ENCODE results near the gene HMGXB3.

Gene HMGXB3

GRCh38 chr5:150077996-150078801 lies 77.7 kb downstream of the HMGXB3 start:
- TF ChIP-seq ZFX (IDR thresholded peaks at IDR 0.05; ENCODE audit: borderline replicate concordance) (no peak), CTCF (IDR thresholded peaks at IDR 0.05) (no peak)
- no peak overlapping the region for H3K27ac ChIP-seq

DNA sequence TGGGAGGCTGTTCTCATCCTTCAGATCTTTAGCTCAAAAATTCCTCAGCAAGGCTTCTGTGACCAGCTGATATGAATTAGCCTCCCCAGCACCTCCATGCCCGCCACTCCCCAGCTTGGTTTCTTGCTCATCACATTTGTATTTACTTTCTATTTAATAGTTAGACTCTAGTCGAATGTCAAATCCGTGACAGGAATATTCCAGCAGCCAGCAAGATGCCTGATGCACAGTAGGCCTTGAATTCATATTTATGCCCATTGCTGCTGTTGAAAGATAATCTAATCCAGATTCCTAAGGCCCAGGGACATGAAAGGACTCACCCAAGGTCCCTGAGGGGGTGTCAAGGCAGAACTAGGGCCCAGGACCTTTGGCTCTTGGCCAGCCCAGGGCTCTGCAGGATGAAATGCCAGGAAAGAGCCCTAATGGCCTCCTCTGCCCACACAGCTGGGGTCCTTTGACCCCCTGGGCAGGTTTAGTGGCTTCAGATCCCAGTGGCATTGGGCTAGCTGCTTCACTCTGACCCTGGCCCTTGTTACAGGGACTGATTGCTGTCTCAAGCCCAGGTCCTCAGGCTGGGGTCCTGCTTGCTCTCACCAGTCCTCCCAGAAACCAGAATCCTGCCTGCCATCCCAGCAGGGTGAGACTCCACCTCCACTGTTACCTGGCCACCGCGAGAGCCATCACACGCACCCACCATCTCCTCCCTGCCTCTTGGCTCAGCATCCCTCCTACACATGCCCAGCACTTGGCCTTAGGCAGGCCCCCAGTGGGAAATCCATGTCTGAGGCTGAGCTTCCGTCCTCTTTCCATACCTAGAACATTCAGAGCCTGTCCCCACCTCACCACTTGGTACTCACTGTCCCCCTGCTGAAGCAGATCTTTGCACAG lies 78.5 kb downstream of the HMGXB3 start:
- no peak for TF ChIP-seq ZFX (IDR thresholded peaks at IDR 0.05; ENCODE audit: borderline replicate concordance)
- TF ChIP-seq CTCF (IDR thresholded peaks at IDR 0.05): no peak

DNA sequence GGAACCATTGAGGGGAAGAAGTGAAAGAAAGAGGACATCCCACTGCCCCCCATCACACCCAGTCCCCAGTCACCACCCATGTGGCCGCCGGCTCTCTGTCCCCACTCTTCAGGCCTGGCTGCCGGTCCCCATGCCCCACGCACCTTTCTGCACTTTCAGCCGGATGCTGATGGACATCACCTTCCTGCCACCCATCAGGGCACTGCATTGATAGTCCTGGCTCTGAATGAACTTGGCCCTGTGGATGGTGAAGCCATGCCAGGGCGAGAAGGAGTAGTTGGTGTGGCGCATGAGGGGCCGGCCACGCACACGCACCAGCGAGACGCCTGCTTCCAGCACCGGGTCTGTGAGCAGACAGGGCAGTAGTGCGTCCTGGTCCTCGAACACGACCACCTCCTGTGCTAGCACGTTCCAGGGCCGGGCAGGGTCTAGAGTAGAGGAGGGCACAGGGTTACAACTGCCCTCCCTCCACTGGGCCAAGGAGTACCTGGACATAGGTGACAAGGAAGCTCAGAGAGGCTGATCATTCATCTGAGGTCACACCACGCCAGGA lies 79.4 kb downstream of the HMGXB3 start:
- H3K27ac ChIP-seq: no peak overlapping the region
- TF ChIP-seq CTCF (IDR thresholded peaks at IDR 0.05): no peak
- TF ChIP-seq ZFX (IDR thresholded peaks at IDR 0.05; ENCODE audit: borderline replicate concordance): no peak

More for the DNA sequence above, 78.5 kb downstream of the HMGXB3 start:
- H3K27ac ChIP-seq: no peak overlapping the region

DNA sequence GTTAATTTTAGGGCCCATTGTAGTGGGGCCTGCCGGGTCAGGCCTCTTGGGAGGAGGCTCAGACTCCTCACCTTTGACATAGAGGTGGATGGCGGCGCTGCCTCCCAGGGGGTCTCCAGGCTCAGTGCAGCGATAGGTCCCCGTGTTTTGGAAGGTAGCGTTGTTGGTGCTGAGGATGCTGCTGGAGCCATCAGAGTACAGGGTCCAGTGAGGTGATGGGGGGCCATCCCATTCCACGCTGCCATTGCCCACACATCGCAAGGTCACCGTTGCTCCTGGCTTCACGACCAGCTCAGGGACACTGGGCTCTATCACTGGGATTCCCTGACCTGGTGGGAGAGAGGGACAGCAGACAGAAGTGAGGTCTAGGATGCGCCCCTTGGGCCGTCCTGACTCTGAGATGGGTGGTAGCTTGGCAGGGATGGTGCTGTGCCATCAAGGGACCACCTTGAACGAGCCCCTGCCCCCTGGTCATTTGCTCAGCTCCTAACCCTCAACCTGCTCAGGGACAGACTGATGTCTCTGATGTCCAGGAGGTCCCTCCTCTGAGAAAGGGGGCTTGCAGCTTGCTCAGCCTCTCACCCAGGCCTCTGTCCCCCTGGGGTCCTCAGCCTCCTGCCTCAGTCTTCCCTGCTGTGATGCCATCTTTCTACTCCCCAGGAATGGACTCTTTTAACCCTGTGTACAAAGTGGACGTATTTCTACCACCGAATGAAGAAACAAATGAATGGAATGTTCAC lies 80.3 kb downstream of the HMGXB3 start:
- H3K27ac ChIP-seq: no peak overlapping the region
- TF ChIP-seq ZFX (IDR thresholded peaks at IDR 0.05; ENCODE audit: borderline replicate concordance): no peak
- no peak for TF ChIP-seq CTCF (IDR thresholded peaks at IDR 0.05)

- no peak overlapping the region for H3K27ac ChIP-seq
- TF ChIP-seq CTCF (IDR thresholded peaks at IDR 0.05) (no peak), ZFX (IDR thresholded peaks at IDR 0.05; ENCODE audit: borderline replicate concordance) (no peak)
Measured at GRCh38 chr5:150081541-150082283, 81.2 kb downstream of the HMGXB3 start.

GRCh38 chr5:150082374-150082773 lies 81.8 kb downstream of the HMGXB3 start:
- TF ChIP-seq CTCF (IDR thresholded peaks at IDR 0.05) (no peak), ZFX (IDR thresholded peaks at IDR 0.05; ENCODE audit: borderline replicate concordance) (no peak)
- H3K27ac ChIP-seq: no peak overlapping the region

Data from 22Rv1 (cell line).